Liver (tissue), 3 donors: ENCODE data around the gene SGPL1.

Experiments used
- CTCF ChIP-seq: fragments of 150-350 bp; IDR thresholded peaks from 2 replicates; pipeline ENCODE4 v1.5.1; 2017; ENCODE audit warnings: improper control_type of control experiment, low read depth, low read length; ENCODE audit not compliant: missing input control
- JUND ChIP-seq, 2 donors: IDR thresholded peaks; 2 replicates each; pipeline ENCODE4 v1.6.1; 2016; ENCODE audit warnings: antibody characterized with exemption in 2 of 2
- MAX ChIP-seq: IDR thresholded peaks from 2 replicates; pipeline ENCODE4 v1.6.1; 2016; ENCODE audit warnings: antibody characterized with exemption
- RAD21 ChIP-seq, 2 donors: IDR thresholded peaks; 2 replicates each; pipeline ENCODE4 v1.6.1; 2016; ENCODE audit warnings: antibody characterized with exemption in 2 of 2, mild to moderate bottlenecking in 2 of 2
- REST ChIP-seq: IDR thresholded peaks from 2 replicates; pipeline ENCODE4 v1.6.1; 2016; ENCODE audit warnings: antibody characterized with exemption, mild to moderate bottlenecking
- SP1 ChIP-seq: IDR thresholded peaks from 2 replicates; pipeline ENCODE4 v1.6.1; 2018; ENCODE audit warnings: antibody characterized with exemption, mild to moderate bottlenecking
- TAF1 ChIP-seq: conservative IDR thresholded peaks from 2 replicates; pipeline ENCODE4 v1.6.1; 2016; ENCODE audit warnings: antibody characterized with exemption, mild to moderate bottlenecking
- YY1 ChIP-seq: IDR thresholded peaks from 2 replicates; pipeline ENCODE4 v1.6.1; 2016; ENCODE audit warnings: antibody characterized with exemption, mild to moderate bottlenecking
- ZBTB33 ChIP-seq: IDR thresholded peaks from 2 replicates; pipeline ENCODE4 v1.6.1; 2016; ENCODE audit warnings: antibody characterized with exemption
- donor health status: healthy.
- donor health status: healthy.

GRCh38 chr10:70777063-70777875 is 38.5 kb upstream of the SGPL1 start:
- no peak for TF ChIP-seq TAF1
- TF ChIP-seq CTCF: no peak
- TF ChIP-seq JUND (IDR thresholded peaks at IDR 0.05): no peak
- no peak for TF ChIP-seq REST
- no peak for TF ChIP-seq ZBTB33
- no peak for TF ChIP-seq MAX
- TF ChIP-seq RAD21 (IDR thresholded peaks at IDR 0.05): no peak
- no peak for TF ChIP-seq SP1
- TF ChIP-seq YY1: no peak
